NCI-H510A (cell line): ENCODE results near the gene SLC6A14.

Experiments used
- DNase-seq: peaks from one replicate; lab custom pipeline; 2025; lab: John Stamatoyannopoulos, UW

Gene SLC6A14, protein sequence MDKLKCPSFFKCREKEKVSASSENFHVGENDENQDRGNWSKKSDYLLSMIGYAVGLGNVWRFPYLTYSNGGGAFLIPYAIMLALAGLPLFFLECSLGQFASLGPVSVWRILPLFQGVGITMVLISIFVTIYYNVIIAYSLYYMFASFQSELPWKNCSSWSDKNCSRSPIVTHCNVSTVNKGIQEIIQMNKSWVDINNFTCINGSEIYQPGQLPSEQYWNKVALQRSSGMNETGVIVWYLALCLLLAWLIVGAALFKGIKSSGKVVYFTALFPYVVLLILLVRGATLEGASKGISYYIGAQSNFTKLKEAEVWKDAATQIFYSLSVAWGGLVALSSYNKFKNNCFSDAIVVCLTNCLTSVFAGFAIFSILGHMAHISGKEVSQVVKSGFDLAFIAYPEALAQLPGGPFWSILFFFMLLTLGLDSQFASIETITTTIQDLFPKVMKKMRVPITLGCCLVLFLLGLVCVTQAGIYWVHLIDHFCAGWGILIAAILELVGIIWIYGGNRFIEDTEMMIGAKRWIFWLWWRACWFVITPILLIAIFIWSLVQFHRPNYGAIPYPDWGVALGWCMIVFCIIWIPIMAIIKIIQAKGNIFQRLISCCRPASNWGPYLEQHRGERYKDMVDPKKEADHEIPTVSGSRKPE

DNA sequence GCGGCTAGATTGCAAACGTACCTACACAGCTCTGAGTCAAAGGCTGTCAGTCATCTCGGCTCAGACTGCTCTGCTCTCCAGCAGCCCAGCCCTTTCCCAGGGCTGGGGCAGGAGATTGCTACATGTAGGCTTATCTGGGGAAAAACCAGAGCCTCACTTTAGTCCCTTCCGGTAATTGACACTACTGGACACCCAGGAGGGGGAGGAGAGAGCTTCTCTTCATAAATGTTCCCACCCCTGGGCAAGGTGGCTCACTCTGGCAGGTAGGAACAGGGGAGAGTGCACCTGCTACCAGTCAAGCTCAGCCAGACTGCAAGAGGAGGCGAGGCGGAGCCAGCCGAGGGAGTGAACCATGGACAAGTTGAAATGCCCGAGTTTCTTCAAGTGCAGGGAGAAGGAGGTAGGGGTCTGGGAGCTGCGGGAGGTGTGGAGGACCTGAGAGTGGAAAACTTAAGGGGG lies at the start of gene SLC6A14:
TSS of gene SLC6A14 (plus strand) at position 249 of the 459 bp plus-strand sequence. CDS start at position 353, 104 bp downstream.
- DNase-seq, result peak; percentile 59

DNA sequence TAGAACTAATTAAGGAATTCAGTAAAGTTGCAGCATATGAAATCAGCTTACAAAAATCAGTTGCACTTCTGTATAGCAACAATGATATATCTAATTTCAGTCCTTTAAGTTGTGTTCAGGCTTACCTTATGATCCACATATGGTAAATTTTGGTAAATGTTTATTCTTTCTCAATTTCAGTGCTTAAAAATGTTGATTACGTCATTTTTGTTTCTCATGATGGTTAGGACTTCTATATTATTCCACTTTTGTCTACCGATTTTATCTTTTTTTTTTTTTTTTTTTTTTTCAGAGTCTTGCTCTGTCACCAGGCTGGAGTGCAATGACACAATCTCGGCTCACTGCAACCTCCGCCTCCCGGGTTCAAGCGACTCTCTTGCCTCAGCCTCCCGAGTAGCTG lies 40.7 kb upstream of the SLC6A14 start:
- no peak for DNase-seq

DNA sequence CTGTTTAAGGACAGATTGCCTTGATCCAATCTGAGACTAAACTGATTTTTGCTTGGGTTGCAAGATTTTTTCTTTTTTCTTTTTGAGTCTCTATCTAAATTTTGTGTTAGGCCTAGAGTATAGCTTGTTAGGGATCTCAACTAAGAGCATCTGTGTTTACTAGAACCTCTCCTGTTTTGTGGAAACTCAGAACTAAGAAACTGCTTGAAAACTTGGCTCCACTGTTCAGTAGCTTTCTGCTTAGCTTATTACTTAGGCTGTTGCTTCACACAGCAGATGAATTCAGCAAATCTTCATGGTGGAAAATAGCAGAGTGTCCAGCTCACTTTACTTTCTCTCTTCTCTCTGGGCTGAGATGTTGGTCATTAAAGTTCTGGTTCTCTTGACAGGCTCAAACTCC lies 36.7 kb upstream of the SLC6A14 start:
- DNase-seq, result no peak

DNA sequence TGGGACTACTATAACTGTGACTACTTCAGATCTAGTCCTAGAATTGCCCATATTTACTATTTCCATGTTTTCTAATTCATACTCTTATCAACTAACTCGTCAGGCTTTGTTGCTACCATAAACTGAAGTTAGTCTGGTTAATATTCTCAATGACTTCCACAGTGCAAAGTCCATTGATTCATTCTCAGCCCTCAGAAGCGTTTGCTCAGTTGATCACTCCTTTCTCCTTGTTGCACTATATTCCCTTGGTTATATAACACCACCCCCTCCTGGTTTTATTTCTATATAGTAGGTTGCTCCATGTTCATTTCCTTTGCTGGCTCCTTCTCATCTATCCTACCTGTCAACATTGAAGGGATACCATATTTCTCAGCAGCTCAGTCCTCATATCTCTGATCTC lies 27.2 kb upstream of the SLC6A14 start:
- DNase-seq, result no peak

DNA sequence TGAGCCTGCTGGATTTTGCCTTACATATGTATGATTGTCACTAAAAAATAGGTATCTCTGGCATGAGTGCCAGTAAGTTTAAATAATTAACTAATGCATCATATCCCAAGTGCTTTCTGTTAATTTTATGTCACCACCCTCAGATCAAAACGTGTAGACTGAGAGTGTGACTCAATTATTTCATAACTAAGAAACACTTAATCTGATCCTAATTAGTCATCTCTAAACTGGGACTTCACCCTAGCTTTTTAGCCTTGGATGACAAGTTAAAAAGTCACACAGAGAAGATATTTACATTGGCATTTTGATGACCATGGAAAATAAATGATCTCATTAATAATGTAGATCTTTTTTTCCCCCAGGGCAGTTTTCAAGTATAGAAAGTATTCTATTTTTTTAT lies 23.1 kb upstream of the SLC6A14 start:
- DNase-seq, result no peak

DNA sequence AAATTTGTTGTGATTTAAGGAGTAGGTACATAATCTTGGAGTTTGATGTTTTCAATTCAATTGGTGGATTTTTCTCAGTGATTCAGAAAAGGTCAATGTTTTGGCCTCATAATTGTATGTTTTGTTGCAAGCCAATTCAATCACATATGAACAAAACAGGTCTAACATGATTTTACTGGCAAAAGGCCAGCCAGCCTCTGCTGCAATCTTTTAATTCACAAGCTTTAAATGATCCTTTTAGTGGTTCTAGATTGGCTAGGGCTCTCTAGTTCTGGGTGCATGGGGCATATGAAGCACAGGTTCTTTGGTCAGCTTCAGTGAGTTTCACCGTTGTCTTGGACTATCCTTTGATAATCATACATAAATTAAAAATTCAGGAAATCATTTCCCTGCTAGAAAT lies 19.2 kb upstream of the SLC6A14 start:
- no peak for DNase-seq

DNA sequence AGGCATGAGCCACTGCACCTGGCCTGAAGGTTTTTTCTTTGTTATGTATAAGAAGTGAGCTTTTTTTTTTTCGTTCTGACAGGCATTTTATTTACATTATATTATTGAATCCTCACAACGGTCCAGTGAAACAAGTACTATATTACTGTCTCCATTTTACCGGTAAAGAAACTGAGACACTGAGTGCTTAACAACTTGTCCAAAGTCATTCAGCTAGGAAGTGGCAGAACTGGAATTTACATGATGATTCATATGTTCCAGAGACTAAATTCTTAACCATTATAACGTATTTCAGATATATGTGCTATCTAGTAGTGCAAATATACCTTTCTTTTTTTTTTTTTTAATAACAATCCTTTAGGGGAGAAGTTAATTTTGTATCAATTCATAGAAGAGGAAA lies 18.4 kb upstream of the SLC6A14 start:
- no peak for DNase-seq

DNA sequence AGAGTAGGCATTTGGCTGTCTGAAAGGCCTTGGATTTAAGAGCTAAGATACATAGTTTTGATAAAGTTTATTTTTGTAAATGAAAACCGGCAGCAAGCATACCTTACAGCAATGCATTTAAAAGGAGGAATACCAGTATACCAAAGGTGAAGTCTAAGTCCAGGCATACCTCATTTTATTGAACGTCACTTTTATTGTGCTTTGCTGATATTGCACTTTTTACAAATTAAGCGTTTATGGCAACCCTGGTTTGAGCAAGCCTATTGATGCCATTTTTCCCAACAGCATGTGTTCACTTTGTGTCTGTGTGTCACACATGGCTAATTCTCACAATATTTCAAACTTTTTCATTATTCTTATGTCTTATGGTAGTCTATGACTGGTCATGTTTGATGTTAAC lies 8.4 kb upstream of the SLC6A14 start:
- no peak for DNase-seq

DNA sequence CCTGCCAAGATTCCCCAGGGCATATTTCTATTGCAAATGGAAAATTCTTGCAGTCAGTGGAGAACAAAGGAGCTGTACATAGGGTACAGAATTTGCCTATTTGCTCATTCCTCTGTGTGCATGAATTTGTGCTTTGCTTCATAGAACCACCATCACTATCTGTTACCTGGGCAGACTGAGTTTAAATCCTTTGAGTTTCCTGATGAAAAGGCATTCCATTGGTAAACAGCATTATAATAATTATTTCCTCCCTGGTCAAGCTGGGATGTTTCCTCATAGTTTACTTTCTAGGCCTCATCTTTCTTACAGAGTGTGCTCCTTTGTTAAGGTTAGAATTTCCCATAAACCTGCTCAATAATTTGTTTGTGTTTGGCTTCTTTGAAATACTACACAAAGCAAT lies 809 bp upstream of the SLC6A14 start:
- no peak for DNase-seq

DNA sequence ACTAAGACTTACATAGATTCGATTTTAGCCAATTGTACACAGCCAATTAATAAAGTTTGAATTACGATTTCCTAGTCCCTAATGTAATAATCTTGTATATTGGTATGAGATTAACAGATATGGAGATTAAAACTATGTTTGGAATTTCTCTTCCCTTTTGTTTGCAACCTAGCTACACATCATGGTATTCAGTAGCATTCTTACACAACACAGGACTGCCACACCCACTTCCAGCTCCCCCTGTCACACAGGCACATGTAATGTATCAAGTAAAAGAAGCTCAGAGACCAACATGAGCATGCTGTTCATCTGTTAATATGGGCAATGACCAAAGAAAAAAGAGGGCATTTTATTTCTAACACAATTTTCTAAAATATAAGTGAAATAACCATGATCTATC lies 12.8 kb downstream of the SLC6A14 start:
- DNase-seq, result no peak

DNA sequence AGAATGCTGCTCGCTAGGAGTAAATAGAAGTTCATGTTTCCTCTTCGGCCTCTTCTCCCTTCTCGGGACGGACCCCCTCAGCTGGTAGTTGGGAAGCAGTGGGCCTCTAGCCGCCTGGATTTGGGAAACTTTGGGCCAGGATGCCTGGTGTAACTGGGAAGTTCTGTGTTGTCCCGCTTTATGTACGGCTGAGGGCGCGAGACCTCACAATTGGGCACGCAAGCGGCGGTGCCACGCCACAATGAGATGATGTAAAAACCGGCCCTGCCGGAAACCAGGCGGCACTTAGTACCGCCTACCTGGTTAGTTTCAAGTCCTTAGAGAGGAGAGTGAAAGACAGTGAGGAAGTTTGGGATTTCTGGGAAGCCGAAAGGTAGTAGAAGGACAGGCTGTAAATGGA lies 26.4 kb downstream of the SLC6A14 start, which contains the start of gene CT83:
TSS of gene CT83 (minus strand) at position 155 of the 400 bp plus-strand sequence. CDS start at position 35, 120 bp downstream.
- peak; percentile 67 for DNase-seq

DNA sequence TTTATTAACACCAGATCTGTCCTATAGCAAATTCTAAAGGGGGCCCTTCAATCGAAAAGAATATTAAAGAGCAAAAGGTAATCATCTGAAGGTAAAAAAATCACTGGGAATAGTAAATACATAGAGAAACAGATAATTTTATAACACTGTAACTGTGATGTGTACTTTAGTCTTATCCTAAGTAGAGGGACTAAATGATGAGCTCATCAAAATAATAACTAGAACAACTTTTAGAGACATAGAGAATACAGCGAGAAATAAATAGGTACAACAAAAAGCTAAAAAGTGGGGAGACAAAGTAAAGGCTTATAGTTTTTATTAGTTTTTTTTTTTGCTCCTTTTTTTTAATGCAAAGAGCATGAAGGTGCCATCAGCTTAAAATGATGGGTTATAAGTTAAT lies 43.7 kb downstream of the SLC6A14 start:
- no peak for DNase-seq

DNA sequence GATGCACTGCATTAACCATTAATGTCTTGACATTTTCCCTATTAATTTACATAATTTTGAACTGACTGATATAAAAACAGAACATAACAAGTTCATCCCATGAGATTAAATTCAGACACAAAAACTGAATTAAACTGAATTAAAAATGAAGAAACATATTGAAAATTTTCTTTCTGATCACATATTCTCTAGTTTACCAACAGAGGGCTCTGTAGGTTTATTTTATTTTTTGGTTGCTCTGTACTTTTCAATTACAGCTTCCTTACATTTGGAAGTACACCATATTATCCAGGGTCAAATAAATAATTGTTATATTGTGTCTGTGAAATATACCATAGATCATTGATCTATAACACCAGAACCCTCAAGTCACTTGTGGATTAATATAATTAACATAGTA lies 53.7 kb downstream of the SLC6A14 start:
- no peak for DNase-seq

DNA sequence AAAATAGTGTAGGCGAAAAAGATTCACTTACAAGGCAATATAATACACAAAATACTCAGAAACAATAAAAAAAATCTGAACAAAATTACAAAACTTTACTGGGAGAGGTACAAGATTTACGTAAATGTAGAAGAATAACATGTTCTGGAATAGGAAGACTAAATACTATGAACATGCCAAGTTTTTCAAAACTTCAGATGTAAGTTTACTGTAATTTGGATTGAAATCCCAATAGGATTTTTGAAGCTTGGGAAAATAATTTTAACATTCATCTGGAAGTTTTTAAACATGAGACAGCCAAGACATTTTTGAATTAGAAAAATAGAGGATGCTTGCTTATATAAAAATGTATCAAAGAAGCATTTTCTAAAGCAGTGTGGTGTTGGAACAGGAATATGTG lies 56.9 kb downstream of the SLC6A14 start:
- no peak for DNase-seq

DNA sequence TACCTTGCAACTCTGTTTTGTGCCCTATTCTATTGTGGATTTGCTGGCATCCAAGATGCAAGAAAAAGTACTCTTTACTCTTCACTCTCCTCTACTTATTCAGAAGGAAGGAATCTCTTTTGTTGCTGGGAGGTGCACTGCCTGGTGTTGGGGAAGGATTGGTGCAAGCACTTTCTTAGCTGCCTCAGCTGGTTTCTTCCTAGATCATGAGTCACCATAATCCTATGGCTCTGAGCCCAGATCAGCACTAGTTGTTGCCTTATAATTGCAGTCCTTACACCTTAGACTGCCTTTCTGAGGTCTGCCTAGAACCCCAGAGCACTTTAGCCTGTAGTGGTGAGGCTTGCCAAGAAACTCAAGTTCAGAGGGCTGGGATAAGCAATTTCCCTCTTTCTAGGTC lies 63.4 kb downstream of the SLC6A14 start:
- no peak for DNase-seq
